ENCODE measurements around the gene PRRC2B.
"Not testable (repeated sequence)": the region's sequence is repeated elsewhere in the genome, so short reads cannot be mapped to it uniquely, and the experiment has no call there.

Gene PRRC2B

GRCh38 chr9:131393622-131394463 is at the start of gene PRRC2B:
PRRC2B (plus strand) TSS chr9:131394086; CDS start chr9:131430145, 36,059 bp downstream.
- ATAC-seq: peak; percentile 79
- Mint-ChIP-seq H3K4me3 (peak within 1 kb of the TSS; percentile 88), H3K27ac (peak within 1 kb of the TSS; percentile 86), H3K9me3 (no peaks in the 10 kb centered on the region), H3K36me3 (no peaks in the 10 kb centered on the region), H3K27me3 (no peaks in the 10 kb centered on the region), H3K4me1 (peaks cover 48% of the 10 kb centered on the region)

- not testable (repeated sequence) for ATAC-seq, H3K4me1 Mint-ChIP-seq, H3K27ac Mint-ChIP-seq, H3K4me3 Mint-ChIP-seq, H3K9me3 Mint-ChIP-seq, H3K36me3 Mint-ChIP-seq
- H3K27me3 Mint-ChIP-seq: peaks cover 19% of the 10 kb centered on the region
Observed at GRCh38 chr9:131344931-131345535, 48.9 kb upstream of the PRRC2B start.

DNA sequence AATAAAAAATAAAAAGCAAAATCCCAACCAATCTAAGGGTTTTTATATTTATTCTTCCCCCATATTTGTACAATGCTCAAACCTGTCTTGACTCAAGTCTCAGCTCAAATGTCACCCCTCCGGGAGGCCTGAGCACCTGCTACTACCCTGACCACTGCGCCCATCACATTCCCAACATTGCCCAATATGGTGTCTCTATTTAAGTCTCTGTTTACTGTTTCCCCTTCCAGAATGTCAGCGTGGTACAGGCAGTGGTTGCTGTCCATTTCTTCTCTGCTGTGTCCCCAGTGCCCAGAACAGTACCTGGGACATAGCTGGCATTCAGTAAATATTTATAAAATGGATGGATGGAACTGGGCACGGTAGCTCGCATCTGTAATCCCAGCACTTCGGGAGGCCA is 47.3 kb upstream of the PRRC2B start:
- Mint-ChIP-seq H3K36me3 (no peaks in the 10 kb centered on the region), H3K4me1 (peaks cover 12% of the 10 kb centered on the region), H3K4me3 (no peak overlapping the region), H3K27me3 (peaks cover 19% of the 10 kb centered on the region), H3K9me3 (no peaks in the 10 kb centered on the region), H3K27ac (no peak overlapping the region)
- ATAC-seq: no peak

DNA sequence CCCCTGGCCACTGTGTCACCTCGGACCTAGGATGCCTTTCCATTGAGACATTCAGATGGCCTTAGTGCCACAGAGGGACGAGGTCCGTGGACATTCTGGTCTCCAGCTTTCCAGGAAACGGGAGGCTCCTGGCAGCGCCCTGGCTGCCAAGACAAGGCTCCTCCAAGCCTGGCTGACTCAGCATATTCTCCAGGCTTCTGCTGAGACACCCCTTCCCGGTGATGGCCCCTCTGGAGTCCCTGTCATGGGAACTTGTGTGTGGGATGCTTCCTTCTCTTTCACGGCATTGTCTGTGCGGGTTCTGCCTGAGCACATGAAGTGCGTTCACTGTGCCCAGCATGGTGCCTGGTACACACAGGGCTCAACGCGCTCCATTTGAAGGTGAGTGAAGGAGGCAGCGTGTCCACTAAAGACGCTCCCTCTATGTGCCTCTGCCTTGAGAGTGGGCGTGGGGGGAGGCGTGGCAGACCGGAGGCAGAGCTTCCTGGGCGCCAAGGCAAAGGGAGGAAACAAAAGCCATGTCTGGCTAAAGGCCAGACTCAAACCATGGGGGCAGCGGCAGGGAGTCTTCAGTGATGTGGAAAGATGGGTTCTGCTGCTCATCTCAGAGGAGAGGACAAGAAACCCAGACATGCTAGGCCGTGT is 46.4 kb upstream of the PRRC2B start:
- H3K27me3 Mint-ChIP-seq: peaks cover 15% of the 10 kb centered on the region
- no peaks in the 10 kb centered on the region for H3K36me3 Mint-ChIP-seq
- H3K4me3 Mint-ChIP-seq: no peak overlapping the region
- no peaks in the 10 kb centered on the region for H3K9me3 Mint-ChIP-seq
- peaks cover 12% of the 10 kb centered on the region for H3K4me1 Mint-ChIP-seq
- ATAC-seq: no peak
- H3K27ac Mint-ChIP-seq: no peak overlapping the region

DNA sequence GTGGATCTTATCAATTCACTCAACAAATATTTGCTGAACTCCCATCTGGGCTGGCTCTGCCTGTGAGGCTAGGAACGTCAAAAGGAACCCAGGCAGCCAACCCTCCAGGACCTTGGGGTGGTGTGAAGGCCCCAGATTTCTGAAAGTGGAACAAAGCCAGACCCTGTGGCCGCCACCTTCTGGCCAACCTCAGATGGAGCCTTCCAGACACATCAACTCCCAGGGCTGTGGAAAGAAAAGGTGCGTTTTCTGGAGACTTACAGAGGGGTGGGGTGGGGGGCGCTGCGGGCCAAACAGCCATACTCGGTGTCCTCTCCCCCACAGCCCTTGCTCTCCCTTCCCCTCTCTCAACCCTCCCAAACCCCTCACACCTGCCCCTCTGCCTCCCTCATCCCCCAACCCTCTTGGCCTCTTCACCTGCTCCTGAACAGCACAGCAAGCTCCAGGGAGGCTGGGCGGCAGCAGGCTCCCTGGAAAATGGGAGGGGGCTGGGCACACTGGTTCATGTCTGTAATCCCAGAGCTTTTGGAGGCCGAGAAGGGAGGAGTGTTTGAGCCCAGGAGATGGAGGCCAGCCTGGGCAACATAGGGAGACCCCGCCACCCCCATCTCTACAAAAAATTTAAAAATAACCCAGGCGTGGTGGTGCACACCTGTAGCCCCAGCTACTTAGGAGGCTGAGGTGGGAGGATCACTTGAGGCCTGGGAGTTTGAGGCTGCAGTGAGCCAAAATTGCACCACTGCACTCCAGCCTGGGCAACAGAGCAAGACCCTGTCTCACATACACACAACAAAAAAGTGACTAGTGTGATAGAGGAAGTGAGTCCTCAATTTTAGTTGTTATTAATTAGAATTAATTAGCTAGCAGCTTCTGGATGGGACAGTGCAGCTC is 45.0 kb upstream of the PRRC2B start:
- Mint-ChIP-seq H3K9me3 (no peaks in the 10 kb centered on the region), H3K27ac (no peak overlapping the region), H3K4me1 (peaks cover 12% of the 10 kb centered on the region), H3K36me3 (no peaks in the 10 kb centered on the region), H3K27me3 (peaks cover 9% of the 10 kb centered on the region), H3K4me3 (no peak overlapping the region)
- no peak for ATAC-seq

DNA sequence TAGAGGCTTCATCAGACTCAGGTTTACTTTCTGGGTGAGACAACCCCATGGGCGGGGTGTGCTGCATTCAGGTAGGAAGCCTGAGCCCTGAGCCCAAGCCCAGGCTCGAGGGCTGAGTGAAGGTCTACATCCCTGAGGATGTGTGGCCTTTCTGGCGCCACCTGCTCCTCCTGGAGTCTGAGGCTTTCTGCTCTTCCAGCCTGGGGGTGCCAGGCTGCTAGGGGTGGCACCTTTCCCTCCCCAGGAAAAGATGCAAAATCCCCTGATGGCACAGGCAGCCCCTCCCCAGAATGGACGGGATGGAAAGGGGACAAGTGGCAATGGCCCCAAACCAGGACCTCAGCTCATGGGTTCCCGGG is 44.4 kb upstream of the PRRC2B start:
- Mint-ChIP-seq H3K4me1 (peaks cover 12% of the 10 kb centered on the region), H3K9me3 (no peaks in the 10 kb centered on the region), H3K36me3 (no peaks in the 10 kb centered on the region), H3K4me3 (no peak overlapping the region), H3K27ac (peak overlapping the region; percentile 40), H3K27me3 (peaks cover 9% of the 10 kb centered on the region)
- ATAC-seq: no peak

- ATAC-seq: peak; percentile 94
- Mint-ChIP-seq H3K4me3 (peak overlapping the region; percentile 56), H3K36me3 (no peaks in the 10 kb centered on the region), H3K9me3 (no peaks in the 10 kb centered on the region), H3K4me1 (peaks cover 12% of the 10 kb centered on the region), H3K27ac (peak overlapping the region; percentile 40), H3K27me3 (peaks cover 9% of the 10 kb centered on the region)
Observed at GRCh38 chr9:131349881-131350563, 43.9 kb upstream of the PRRC2B start.

GRCh38 chr9:131356479-131356878 is 37.4 kb upstream of the PRRC2B start:
- not testable (repeated sequence) for H3K9me3 Mint-ChIP-seq, ATAC-seq, H3K4me3 Mint-ChIP-seq, H3K36me3 Mint-ChIP-seq, H3K27me3 Mint-ChIP-seq, H3K4me1 Mint-ChIP-seq
- H3K27ac Mint-ChIP-seq: peak overlapping the region; percentile 26

- ATAC-seq: no peak
- H3K4me1 Mint-ChIP-seq: peaks cover 10% of the 10 kb centered on the region
- no peaks in the 10 kb centered on the region for H3K27me3 Mint-ChIP-seq
- no peaks in the 10 kb centered on the region for H3K9me3 Mint-ChIP-seq
- no peaks in the 10 kb centered on the region for H3K36me3 Mint-ChIP-seq
- no peak overlapping the region for H3K27ac Mint-ChIP-seq
- H3K4me3 Mint-ChIP-seq: no peak overlapping the region
Observed at GRCh38 chr9:131358556-131358955, 35.3 kb upstream of the PRRC2B start.

DNA sequence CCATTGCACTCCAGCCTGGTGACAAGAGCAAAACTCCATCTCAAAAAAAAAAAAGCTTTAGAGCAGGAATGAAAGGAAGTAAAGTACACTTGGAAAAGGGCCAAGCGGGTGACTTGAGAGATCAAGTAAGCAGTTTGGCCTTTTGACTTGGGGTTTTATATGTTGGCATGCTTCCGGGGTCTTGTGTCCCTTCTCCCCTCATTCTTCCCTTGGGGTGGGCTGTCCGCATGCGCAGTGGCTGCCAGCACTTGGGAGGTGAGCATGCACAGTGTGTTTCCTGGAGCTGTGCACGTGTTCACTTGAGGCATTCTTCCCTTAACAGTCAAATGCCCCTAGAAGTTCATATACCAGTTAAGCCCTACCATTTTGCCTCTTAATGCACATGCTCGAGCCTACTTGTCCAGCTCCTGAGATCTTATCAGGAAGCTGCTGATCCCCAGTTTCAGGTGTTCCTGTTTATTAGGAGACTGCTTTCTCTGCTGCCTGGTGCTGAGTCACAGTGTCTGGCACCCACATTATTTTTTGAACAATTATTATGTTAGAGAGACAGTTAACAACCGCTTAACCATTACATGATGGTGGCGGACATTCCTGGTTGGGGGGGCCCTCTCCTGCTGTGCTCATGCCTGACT is 32.6 kb upstream of the PRRC2B start:
- no peak overlapping the region for H3K4me3 Mint-ChIP-seq

DNA sequence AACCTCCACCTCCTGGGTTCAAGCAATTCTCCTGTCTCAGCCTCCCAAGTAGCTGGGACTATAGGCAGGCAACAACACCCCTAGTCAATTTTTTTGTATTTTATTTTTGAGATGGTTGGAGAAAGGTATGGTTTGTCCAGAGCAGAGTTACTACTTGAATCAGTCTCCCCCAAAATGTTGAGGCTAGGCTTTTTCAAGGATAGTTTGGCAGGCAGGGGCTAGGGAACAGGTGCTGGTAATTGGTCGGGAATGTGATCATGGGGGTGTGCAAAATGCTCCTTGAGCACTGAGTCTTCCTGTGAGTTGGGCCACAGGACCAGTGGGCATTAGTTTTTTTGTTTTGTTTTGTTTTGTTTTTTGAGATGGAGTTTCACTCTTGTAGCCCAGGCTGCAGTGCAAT is 28.3 kb upstream of the PRRC2B start:
- H3K36me3 Mint-ChIP-seq: no peaks in the 10 kb centered on the region
- H3K4me3 Mint-ChIP-seq: no peak overlapping the region
- H3K27me3 Mint-ChIP-seq: no peaks in the 10 kb centered on the region
- no peaks in the 10 kb centered on the region for H3K4me1 Mint-ChIP-seq
- ATAC-seq: no peak
- no peak overlapping the region for H3K27ac Mint-ChIP-seq
- H3K9me3 Mint-ChIP-seq: no peaks in the 10 kb centered on the region

More for the DNA sequence above, 32.6 kb upstream of the PRRC2B start:
- ATAC-seq: no peak
- no peaks in the 10 kb centered on the region for H3K36me3 Mint-ChIP-seq
- no peaks in the 10 kb centered on the region for H3K27me3 Mint-ChIP-seq
- no peak overlapping the region for H3K27ac Mint-ChIP-seq
- no peaks in the 10 kb centered on the region for H3K9me3 Mint-ChIP-seq
- peaks cover 8% of the 10 kb centered on the region for H3K4me1 Mint-ChIP-seq

DNA sequence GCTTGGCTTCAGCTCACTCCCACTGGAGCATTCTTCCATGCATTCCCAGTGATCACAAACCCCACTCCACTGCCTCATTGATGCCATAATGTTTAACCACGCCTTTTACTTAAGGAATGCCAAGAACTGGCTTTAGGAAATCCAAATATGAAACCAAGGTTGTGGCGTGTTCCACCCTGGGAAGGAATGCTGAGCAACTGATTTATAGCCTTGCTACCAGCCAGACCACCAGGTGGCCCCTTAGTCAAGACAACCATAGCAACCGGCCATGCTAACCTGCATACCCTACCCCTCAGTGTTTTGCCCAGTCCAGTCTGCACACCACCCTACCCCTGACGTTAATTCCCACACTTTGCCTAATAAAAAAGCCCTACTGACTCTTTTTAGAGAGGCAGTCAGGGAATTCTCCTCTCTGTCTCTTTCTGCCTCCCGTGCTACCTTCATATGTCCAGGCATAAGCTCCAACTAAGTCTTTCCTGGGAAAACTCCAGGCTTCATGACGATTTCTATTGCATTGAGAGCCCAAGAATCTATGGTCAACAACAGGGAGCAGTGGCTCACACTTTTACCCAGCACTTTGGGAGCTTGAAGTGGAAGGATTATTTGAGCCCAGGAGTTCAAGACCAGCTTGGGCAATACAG is 27.0 kb upstream of the PRRC2B start:
- no peaks in the 10 kb centered on the region for H3K4me1 Mint-ChIP-seq
- H3K27ac Mint-ChIP-seq: no peak overlapping the region
- no peaks in the 10 kb centered on the region for H3K27me3 Mint-ChIP-seq
- no peaks in the 10 kb centered on the region for H3K36me3 Mint-ChIP-seq
- ATAC-seq: no peak
- no peaks in the 10 kb centered on the region for H3K9me3 Mint-ChIP-seq
- no peak overlapping the region for H3K4me3 Mint-ChIP-seq

DNA sequence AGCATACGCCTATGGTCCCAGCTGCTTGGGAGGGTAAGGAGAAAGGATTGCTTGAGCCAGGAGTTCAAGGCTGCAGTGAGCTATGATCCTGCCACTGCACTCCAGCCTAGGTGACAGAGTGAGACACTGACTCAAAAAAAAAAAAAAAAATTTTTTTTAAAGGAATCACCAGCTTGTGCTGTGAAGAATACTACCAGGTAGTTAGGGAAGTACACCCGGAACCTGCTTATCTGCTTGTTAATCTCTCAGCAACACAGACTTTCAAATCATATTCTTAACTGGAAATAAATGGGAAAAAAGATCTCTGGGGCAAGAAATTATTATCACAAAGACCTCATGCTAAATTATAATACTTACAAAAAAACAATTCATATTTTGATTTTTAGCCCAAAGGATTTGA is 26.4 kb upstream of the PRRC2B start:
- Mint-ChIP-seq H3K27ac (no peak overlapping the region), H3K36me3 (no peaks in the 10 kb centered on the region), H3K4me1 (peaks cover 5% of the 10 kb centered on the region), H3K9me3 (no peaks in the 10 kb centered on the region), H3K4me3 (no peak overlapping the region), H3K27me3 (no peaks in the 10 kb centered on the region)
- no peak for ATAC-seq

DNA sequence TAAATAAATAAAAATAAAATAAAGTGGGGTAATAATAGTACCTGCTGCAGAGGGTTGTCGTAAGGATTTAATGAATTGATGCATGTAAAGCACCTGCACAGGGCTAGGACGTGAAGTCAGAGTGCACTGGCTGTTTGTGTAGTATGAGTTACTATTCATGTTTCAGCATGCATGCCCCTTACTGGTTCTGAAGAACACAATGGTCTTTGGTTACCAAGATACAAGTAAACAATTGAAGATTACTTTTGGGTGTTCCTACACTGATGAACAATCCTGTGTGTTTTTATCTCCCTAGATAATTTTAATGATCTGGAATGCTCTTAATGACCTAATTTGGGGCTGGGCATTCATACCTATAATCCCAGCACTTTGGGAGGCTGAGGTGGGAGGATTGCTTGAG is 23.2 kb upstream of the PRRC2B start:
- H3K4me3 Mint-ChIP-seq: no peak overlapping the region
- H3K9me3 Mint-ChIP-seq: no peaks in the 10 kb centered on the region
- no peaks in the 10 kb centered on the region for H3K27me3 Mint-ChIP-seq
- peaks cover 13% of the 10 kb centered on the region for H3K4me1 Mint-ChIP-seq
- ATAC-seq: no peak
- no peaks in the 10 kb centered on the region for H3K36me3 Mint-ChIP-seq
- no peak overlapping the region for H3K27ac Mint-ChIP-seq

Data from stimulated activated memory B cell treated with anti-CD40 and anti-IgM and Interleukin-4, amounts not matched to agents 10 μg/mL and 1 μg/mL and 100 μg/mL, for 72 hours (primary cell).